ENCODE measurements around the gene KIF1B.

KIF1B gene

GRCh38 chr1:10386761-10387676 lies 176.6 kb downstream of the KIF1B start:
- Mint-ChIP-seq H3K27ac (no peak overlapping the region), H3K27me3 (no peaks in the 10 kb centered on the region), H3K4me1 (ENCODE audit: low read depth) (peaks cover 7% of the 10 kb centered on the region), H3K4me3 (no peak overlapping the region), H3K9me3 (no peaks in the 10 kb centered on the region), H3K36me3 (ENCODE audit: low read depth) (no peaks in the 10 kb centered on the region)

GRCh38 chr1:10387677-10388386 lies 177.5 kb downstream of the KIF1B start:
- Mint-ChIP-seq H3K36me3 (ENCODE audit: low read depth) (no peaks in the 10 kb centered on the region), H3K27me3 (no peaks in the 10 kb centered on the region), H3K4me3 (no peak overlapping the region), H3K4me1 (ENCODE audit: low read depth) (peaks cover 7% of the 10 kb centered on the region), H3K27ac (no peak overlapping the region), H3K9me3 (no peaks in the 10 kb centered on the region)

- no peaks in the 10 kb centered on the region for H3K9me3 Mint-ChIP-seq
- H3K4me3 Mint-ChIP-seq: no peak overlapping the region
- peaks cover 7% of the 10 kb centered on the region for H3K4me1 Mint-ChIP-seq (ENCODE audit: low read depth)
- H3K27ac Mint-ChIP-seq: no peak overlapping the region
- no peaks in the 10 kb centered on the region for H3K36me3 Mint-ChIP-seq (ENCODE audit: low read depth)
- H3K27me3 Mint-ChIP-seq: no peaks in the 10 kb centered on the region
Observed at GRCh38 chr1:10388387-10388715, 178.0 kb downstream of the KIF1B start.

GRCh38 chr1:10389271-10389973 lies 179.1 kb downstream of the KIF1B start:
- no peak overlapping the region for H3K4me3 Mint-ChIP-seq
- no peaks in the 10 kb centered on the region for H3K36me3 Mint-ChIP-seq (ENCODE audit: low read depth)
- H3K27ac Mint-ChIP-seq: no peak overlapping the region
- H3K4me1 Mint-ChIP-seq (ENCODE audit: low read depth): peaks cover 7% of the 10 kb centered on the region
- no peaks in the 10 kb centered on the region for H3K27me3 Mint-ChIP-seq
- H3K9me3 Mint-ChIP-seq: no peaks in the 10 kb centered on the region

- Mint-ChIP-seq H3K9me3 (no peaks in the 10 kb centered on the region), H3K27ac (no peak overlapping the region), H3K36me3 (ENCODE audit: low read depth) (peaks cover 12% of the 10 kb centered on the region), H3K27me3 (no peaks in the 10 kb centered on the region), H3K4me3 (no peak overlapping the region), H3K4me1 (ENCODE audit: low read depth) (peaks cover 22% of the 10 kb centered on the region)
Observed at GRCh38 chr1:10396870-10397269, 186.5 kb downstream of the KIF1B start.

- H3K27ac Mint-ChIP-seq: peak overlapping the region; percentile 77
- peaks cover 18% of the 10 kb centered on the region for H3K36me3 Mint-ChIP-seq (ENCODE audit: low read depth)
- no peaks in the 10 kb centered on the region for H3K9me3 Mint-ChIP-seq
- H3K4me1 Mint-ChIP-seq (ENCODE audit: low read depth): peaks cover 27% of the 10 kb centered on the region
- no peaks in the 10 kb centered on the region for H3K27me3 Mint-ChIP-seq
- peak overlapping the region; percentile 90 for H3K4me3 Mint-ChIP-seq
Observed at GRCh38 chr1:10398278-10398733, 187.9 kb downstream of the KIF1B start.

GRCh38 chr1:10398734-10399443 lies 188.5 kb downstream of the KIF1B start, which contains the start of gene PGD:
Gene PGD, plus strand, starts transcription at chr1:10399064. Its CDS starts 54 bp downstream, at chr1:10399118.
- no peaks in the 10 kb centered on the region for H3K9me3 Mint-ChIP-seq
- H3K27ac Mint-ChIP-seq: peak within 1 kb of the TSS; percentile 89
- peaks cover 31% of the 10 kb centered on the region for H3K4me1 Mint-ChIP-seq (ENCODE audit: low read depth)
- peak within 1 kb of the TSS; percentile 90 for H3K4me3 Mint-ChIP-seq
- H3K36me3 Mint-ChIP-seq (ENCODE audit: low read depth): peaks cover 24% of the 10 kb centered on the region
- H3K27me3 Mint-ChIP-seq: no peaks in the 10 kb centered on the region

- Mint-ChIP-seq H3K27me3 (no peaks in the 10 kb centered on the region), H3K4me3 (peak overlapping the region; percentile 90), H3K27ac (peak overlapping the region; percentile 89), H3K9me3 (no peaks in the 10 kb centered on the region), H3K36me3 (ENCODE audit: low read depth) (peaks cover 30% of the 10 kb centered on the region), H3K4me1 (ENCODE audit: low read depth) (peaks cover 31% of the 10 kb centered on the region)
Observed at GRCh38 chr1:10399444-10399941, 189.1 kb downstream of the KIF1B start.

GRCh38 chr1:10400013-10400412 lies 189.6 kb downstream of the KIF1B start:
- Mint-ChIP-seq H3K9me3 (no peaks in the 10 kb centered on the region), H3K4me1 (ENCODE audit: low read depth) (peaks cover 31% of the 10 kb centered on the region), H3K4me3 (peak overlapping the region; percentile 90), H3K27me3 (no peaks in the 10 kb centered on the region), H3K27ac (peak overlapping the region; percentile 89), H3K36me3 (ENCODE audit: low read depth) (peaks cover 35% of the 10 kb centered on the region)

- peaks cover 38% of the 10 kb centered on the region for H3K36me3 Mint-ChIP-seq (ENCODE audit: low read depth)
- H3K27ac Mint-ChIP-seq: no peak overlapping the region
- no peak overlapping the region for H3K4me3 Mint-ChIP-seq
- no peaks in the 10 kb centered on the region for H3K9me3 Mint-ChIP-seq
- H3K4me1 Mint-ChIP-seq (ENCODE audit: low read depth): peaks cover 31% of the 10 kb centered on the region
- no peaks in the 10 kb centered on the region for H3K27me3 Mint-ChIP-seq
Observed at GRCh38 chr1:10401281-10401680, 190.9 kb downstream of the KIF1B start.

- H3K27me3 Mint-ChIP-seq: no peaks in the 10 kb centered on the region
- H3K36me3 Mint-ChIP-seq (ENCODE audit: low read depth): peaks cover 54% of the 10 kb centered on the region
- no peak overlapping the region for H3K27ac Mint-ChIP-seq
- H3K9me3 Mint-ChIP-seq: no peaks in the 10 kb centered on the region
- H3K4me1 Mint-ChIP-seq (ENCODE audit: low read depth): peaks cover 31% of the 10 kb centered on the region
- H3K4me3 Mint-ChIP-seq: no peak overlapping the region
Observed at GRCh38 chr1:10402729-10403274, 192.4 kb downstream of the KIF1B start.

- Mint-ChIP-seq H3K27ac (no peak overlapping the region), H3K27me3 (no peaks in the 10 kb centered on the region), H3K4me1 (ENCODE audit: low read depth) (peaks cover 9% of the 10 kb centered on the region), H3K9me3 (no peaks in the 10 kb centered on the region), H3K4me3 (no peak overlapping the region), H3K36me3 (ENCODE audit: low read depth) (peaks cover 76% of the 10 kb centered on the region)
Observed at GRCh38 chr1:10407201-10407600, 196.8 kb downstream of the KIF1B start.

GRCh38 chr1:10415211-10415930 lies 205.0 kb downstream of the KIF1B start:
- H3K4me3 Mint-ChIP-seq: no peak overlapping the region
- peaks cover 84% of the 10 kb centered on the region for H3K36me3 Mint-ChIP-seq (ENCODE audit: low read depth)
- H3K4me1 Mint-ChIP-seq (ENCODE audit: low read depth): peaks cover 8% of the 10 kb centered on the region
- no peaks in the 10 kb centered on the region for H3K27me3 Mint-ChIP-seq
- H3K27ac Mint-ChIP-seq: peak overlapping the region; percentile 71
- no peaks in the 10 kb centered on the region for H3K9me3 Mint-ChIP-seq
